Suprapubic skin (tissue), 4 donors: ENCODE results near the gene ARHGAP22. TPM values are rescaled to one million over a fixed set of nuclear protein-coding genes. Genes with fewer than 3 reads are reported as not detected.

ENCODE experiments used
- DNase-seq, 2 donors: peaks; one replicate each; pipeline ENCODE4 v3.0.0-alpha.2; 2019; ENCODE audit warnings: low spot score in 2 of 2
- H3K27ac ChIP-seq: fragments of 200-600 bp; sonication (generic); one replicate; pipeline ENCODE4 v1.5.1; 2019
- H3K27me3 ChIP-seq: fragments of 200-600 bp; sonication (generic); one replicate; pipeline ENCODE4 v1.5.1; 2019
- H3K36me3 ChIP-seq: fragments of 200-600 bp; sonication (generic); one replicate; pipeline ENCODE4 v1.5.1; 2019
- H3K4me1 ChIP-seq: fragments of 200-600 bp; sonication (generic); one replicate; pipeline ENCODE4 v1.5.1; 2019
- H3K4me3 ChIP-seq: fragments of 200-600 bp; sonication (generic); one replicate; pipeline ENCODE4 v1.5.1; 2019; ENCODE audit warnings: mild to moderate bottlenecking
- H3K9me3 ChIP-seq: fragments of 200-600 bp; sonication (generic); one replicate; pipeline ENCODE4 v1.5.1; 2019
- EP300 ChIP-seq: sonication (generic); formaldehyde crosslinking; IDR thresholded peaks from one replicate; pipeline ENCODE4 v1.6.1; 2017; ENCODE audit warnings: antibody characterized with exemption
- POLR2A ChIP-seq, 2 donors: fragments of 450-650 bp; IDR thresholded peaks; one replicate each; pipeline ENCODE4 v1.6.1; 2017; ENCODE audit warnings: antibody characterized with exemption in 2 of 2, mild to moderate bottlenecking in 2 of 2, moderate library complexity in 2 of 2
- POLR2AphosphoS5 ChIP-seq, 3 donors: sonication (generic); formaldehyde crosslinking; IDR thresholded peaks; one replicate each; pipeline ENCODE4 v1.6.1; 2017; ENCODE audit warnings: antibody characterized with exemption in 3 of 3
- WGBS: methylation state at CpG from one replicate; pipeline ENCODE4 v1.1.5; 2018; 5-methylcytosine and 5-hydroxymethylcytosine counted together
- total RNA-seq, 4 donors: library from RNA; depleted of rRNA; stranded (reverse); fragments of >200 nt; gene quantifications; one replicate each; pipeline ENCODE4 v1.1.0, GENCODE V29; 2016
- TF ChIP-seq, protein P1 (sequence below), 2 donors: fragments of 200-600 bp in 1 of 2; fragments of 450-650 bp in 1 of 2; sonication (generic) in 1 of 2; IDR thresholded peaks; one replicate each; pipeline ENCODE4 v1.5.1; 2016 to 2019; ENCODE audit warnings: antibody characterized with exemption in 2 of 2, mild to moderate bottlenecking in 1 of 2, moderate library complexity in 1 of 2

ARHGAP22 gene
- total RNA-seq, 4 donors from 2014 or later, result 0.98 to 7.2 (median 2.2) TPM

DNA sequence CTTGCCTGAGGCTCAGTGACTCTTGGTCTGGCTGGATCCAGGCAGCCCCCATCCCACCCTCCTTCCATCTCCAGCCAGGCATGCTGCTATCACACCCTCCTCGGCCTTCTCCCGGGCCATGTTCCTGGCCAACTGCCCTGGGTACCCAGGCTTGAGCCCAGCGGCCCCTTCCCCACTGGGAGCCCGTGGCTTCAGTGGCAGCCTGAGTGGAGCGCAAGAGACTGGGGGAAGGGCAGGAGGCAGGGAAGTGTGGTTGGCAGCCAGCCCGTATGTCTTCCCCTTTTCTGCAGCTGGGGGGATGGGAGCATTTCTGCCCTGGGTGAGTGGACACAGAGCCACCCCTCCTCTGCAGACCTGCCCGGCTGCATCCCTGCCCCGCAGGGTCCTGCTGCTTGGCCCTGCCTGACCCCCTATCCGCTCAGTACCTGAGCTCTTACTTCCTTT, 148.5 kb downstream of the ARHGAP22 start:
- TF ChIP-seq, protein P1, sequence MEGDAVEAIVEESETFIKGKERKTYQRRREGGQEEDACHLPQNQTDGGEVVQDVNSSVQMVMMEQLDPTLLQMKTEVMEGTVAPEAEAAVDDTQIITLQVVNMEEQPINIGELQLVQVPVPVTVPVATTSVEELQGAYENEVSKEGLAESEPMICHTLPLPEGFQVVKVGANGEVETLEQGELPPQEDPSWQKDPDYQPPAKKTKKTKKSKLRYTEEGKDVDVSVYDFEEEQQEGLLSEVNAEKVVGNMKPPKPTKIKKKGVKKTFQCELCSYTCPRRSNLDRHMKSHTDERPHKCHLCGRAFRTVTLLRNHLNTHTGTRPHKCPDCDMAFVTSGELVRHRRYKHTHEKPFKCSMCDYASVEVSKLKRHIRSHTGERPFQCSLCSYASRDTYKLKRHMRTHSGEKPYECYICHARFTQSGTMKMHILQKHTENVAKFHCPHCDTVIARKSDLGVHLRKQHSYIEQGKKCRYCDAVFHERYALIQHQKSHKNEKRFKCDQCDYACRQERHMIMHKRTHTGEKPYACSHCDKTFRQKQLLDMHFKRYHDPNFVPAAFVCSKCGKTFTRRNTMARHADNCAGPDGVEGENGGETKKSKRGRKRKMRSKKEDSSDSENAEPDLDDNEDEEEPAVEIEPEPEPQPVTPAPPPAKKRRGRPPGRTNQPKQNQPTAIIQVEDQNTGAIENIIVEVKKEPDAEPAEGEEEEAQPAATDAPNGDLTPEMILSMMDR (IDR thresholded peaks at IDR 0.05), result no peak
- TF ChIP-seq EP300 (no peak), POLR2AphosphoS5 (IDR thresholded peaks at IDR 0.05) (no peak), POLR2A (IDR thresholded peaks at IDR 0.05) (no peak)
- Histone ChIP-seq H3K27ac (no peak overlapping the region), H3K36me3 (peaks cover 3% of the 10 kb centered on the region), H3K4me1 (no peaks in the 10 kb centered on the region), H3K9me3 (no peaks in the 10 kb centered on the region), H3K4me3 (no peak overlapping the region), H3K27me3 (no peaks in the 10 kb centered on the region)
- WGBS, result 54% methylated on average over 8 of the region's 9 CpGs
- DNase-seq, result peak; percentile 68 to 75

DNA sequence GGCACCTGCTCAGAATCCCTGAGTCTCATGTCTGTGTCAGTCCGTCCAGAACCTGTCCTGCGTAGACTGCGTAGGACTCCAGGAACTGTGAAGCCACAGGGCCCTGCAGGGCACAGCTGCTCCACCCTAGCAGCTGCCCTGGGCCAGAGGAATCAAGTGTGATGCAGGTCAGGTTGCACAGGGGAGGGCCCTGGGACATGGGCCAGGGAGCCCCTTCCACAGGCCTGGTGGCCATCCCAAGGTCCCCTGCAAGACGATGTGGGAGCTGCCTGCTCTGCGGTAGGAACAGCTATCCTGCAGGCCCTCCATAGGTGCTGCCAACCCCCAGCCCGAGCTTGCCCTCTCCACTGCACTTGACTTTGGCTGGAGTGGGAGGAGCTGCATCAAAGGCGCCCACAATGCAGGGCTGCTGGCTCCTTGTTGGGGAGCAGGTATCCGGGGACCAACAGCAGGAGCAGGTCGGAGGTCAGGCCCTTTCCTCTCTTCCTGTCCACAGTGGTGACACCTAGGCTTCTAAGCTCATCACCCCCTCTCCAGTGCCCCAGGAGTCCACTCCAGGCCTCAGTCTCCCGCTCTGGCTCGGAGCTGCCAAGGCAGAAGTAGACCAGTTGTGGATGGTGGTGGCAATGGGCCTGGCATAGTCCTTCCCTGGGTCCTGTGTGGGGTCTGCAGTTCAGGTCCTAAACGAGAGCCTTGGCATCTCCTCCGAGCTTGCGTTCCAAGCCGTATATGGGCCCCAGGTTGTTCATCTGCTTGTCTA, 149.3 kb downstream of the ARHGAP22 start:
- peak; percentile 39 to 69 for DNase-seq
- WGBS, result 97% methylated on average over 5 of the region's 15 CpGs

DNA sequence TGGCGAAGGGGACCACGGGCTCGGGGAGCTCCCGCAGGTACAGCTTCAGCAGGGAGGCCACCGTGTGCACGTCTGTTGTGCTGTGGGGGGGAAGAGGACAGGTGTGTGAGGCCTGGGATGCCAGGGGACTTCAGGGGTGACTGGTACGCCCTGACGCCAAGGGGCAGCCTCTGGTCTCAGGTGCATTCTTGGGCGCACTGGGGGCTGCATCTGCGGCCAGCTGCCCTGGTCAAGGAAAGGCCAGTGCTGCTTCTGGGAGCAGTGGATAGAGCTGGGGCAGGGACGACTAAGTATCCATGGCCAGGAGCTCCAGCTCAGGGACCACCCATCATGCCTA, 149.8 kb downstream of the ARHGAP22 start:
- 94% methylated on average over 11 of the region's 11 CpGs for WGBS
- H3K9me3 ChIP-seq, result no peaks in the 10 kb centered on the region
- no peaks in the 10 kb centered on the region for H3K4me1 ChIP-seq
- peaks cover 3% of the 10 kb centered on the region for H3K36me3 ChIP-seq
- no peaks in the 10 kb centered on the region for H3K27me3 ChIP-seq
- H3K4me3 ChIP-seq, result no peak overlapping the region
- DNase-seq, result no peak
- TF ChIP-seq POLR2AphosphoS5 (IDR thresholded peaks at IDR 0.05) (no peak), POLR2A (IDR thresholded peaks at IDR 0.05) (no peak), EP300 (no peak)
- TF ChIP-seq, protein P1 (IDR thresholded peaks at IDR 0.05), result no peak
- no peak overlapping the region for H3K27ac ChIP-seq

More for the DNA sequence above, 149.3 kb downstream of the ARHGAP22 start:
- no peaks in the 10 kb centered on the region for H3K4me1 ChIP-seq
- no peaks in the 10 kb centered on the region for H3K9me3 ChIP-seq
- TF ChIP-seq EP300, result no peak
- no peak for TF ChIP-seq POLR2AphosphoS5 (IDR thresholded peaks at IDR 0.05)
- TF ChIP-seq, protein P1 (IDR thresholded peaks at IDR 0.05), result no peak
- TF ChIP-seq POLR2A (IDR thresholded peaks at IDR 0.05), result no peak
- H3K4me3 ChIP-seq, result no peak overlapping the region
- no peak overlapping the region for H3K27ac ChIP-seq
- H3K36me3 ChIP-seq, result peaks cover 3% of the 10 kb centered on the region
- H3K27me3 ChIP-seq, result no peaks in the 10 kb centered on the region

DNA sequence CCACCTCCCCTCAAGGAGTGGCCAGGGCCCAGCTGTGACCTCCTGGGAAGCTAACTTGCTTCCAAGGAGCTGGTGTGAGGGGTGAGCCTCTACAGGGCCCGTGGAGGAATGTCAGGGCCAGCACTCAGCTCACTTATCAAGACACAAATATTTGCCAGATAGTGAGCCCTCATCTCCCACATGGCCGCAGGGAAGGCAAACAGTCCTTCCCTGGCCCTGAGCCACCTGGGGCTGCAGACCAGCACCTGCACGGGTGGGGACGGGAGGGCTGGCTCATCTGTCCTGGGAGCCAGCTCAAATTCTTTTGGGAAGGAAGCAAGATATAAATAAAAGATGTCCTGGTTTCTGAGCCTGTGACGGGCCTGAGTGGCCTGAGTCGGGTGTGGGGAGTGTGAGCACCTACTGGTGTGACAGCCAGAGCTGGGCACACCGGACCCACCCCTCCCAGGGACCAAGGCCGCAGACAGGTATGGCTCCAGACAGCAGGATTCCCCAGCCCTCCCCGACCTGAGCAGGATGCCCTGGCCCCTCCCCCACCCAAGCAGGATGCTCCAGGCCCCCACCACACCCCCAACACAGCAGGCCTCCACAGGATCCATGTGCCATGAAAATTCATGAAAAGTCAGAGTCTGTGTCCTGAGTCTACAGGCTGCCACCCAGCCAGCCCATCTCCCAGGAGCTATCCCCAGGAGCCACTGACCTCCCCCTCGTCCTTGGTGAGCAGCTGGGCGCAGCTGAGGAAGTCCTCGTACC, 150.4 kb downstream of the ARHGAP22 start:
- 76% methylated on average over 8 of the region's 12 CpGs for WGBS
- peak in 1 of 2 donors; percentile 48 for DNase-seq
- H3K9me3 ChIP-seq, result no peaks in the 10 kb centered on the region
- no peaks in the 10 kb centered on the region for H3K27me3 ChIP-seq
- no peak overlapping the region for H3K4me3 ChIP-seq
- TF ChIP-seq POLR2AphosphoS5 (IDR thresholded peaks at IDR 0.05), result no peak
- TF ChIP-seq EP300, result no peak
- TF ChIP-seq, protein P1 (IDR thresholded peaks at IDR 0.05), result no peak
- TF ChIP-seq POLR2A (IDR thresholded peaks at IDR 0.05), result no peak
- H3K27ac ChIP-seq, result no peak overlapping the region
- H3K36me3 ChIP-seq, result peaks cover 3% of the 10 kb centered on the region
- no peaks in the 10 kb centered on the region for H3K4me1 ChIP-seq
